Measurements from ENCODE around the gene KBTBD2.

GRCh38 chr7:32879460-32879859, 12.1 kb downstream of the KBTBD2 start:
- no peak for TF ChIP-seq CTCF (IDR thresholded peaks at IDR 0.05)
- TF ChIP-seq POLR2A (IDR thresholded peaks at IDR 0.05), result no peak
